HG03442 (cell line): Measurements from ENCODE around the gene GP9.

ENCODE experiments used
- ATAC-seq: cut with Tn5 transposase; IDR thresholded peaks from one replicate; pipeline ENCODE4 v1.9.1; 2021; ENCODE audit warnings: mild to moderate bottlenecking, moderate library complexity; ENCODE audit not compliant: unreplicated experiment

GP9 gene

GRCh38 chr3:129027544-129027880 is 33.1 kb upstream of the GP9 start:
- ATAC-seq = no peak

- ATAC-seq = no peak
Observed at GRCh38 chr3:129028866-129029265, 31.7 kb upstream of the GP9 start.

GRCh38 chr3:129030611-129031010 is 30.0 kb upstream of the GP9 start:
- ATAC-seq = no peak

- no peak for ATAC-seq
Observed at GRCh38 chr3:129031476-129032215, 28.9 kb upstream of the GP9 start.

- no peak for ATAC-seq
Observed at GRCh38 chr3:129032716-129033115, 27.9 kb upstream of the GP9 start.

GRCh38 chr3:129033151-129033550 is 27.4 kb upstream of the GP9 start:
- ATAC-seq = no peak

GRCh38 chr3:129033633-129034321 is 26.8 kb upstream of the GP9 start:
- no peak for ATAC-seq

GRCh38 chr3:129034642-129035041 is 25.9 kb upstream of the GP9 start:
- no peak for ATAC-seq

GRCh38 chr3:129035360-129036221 is 25.0 kb upstream of the GP9 start:
- ATAC-seq = no peak

- ATAC-seq = no peak
Observed at GRCh38 chr3:129036222-129037092, 24.1 kb upstream of the GP9 start.

- ATAC-seq = no peak
Observed at GRCh38 chr3:129037093-129037419, 23.5 kb upstream of the GP9 start.

- ATAC-seq = no peak
Observed at GRCh38 chr3:129038121-129038855, 22.3 kb upstream of the GP9 start.

GRCh38 chr3:129039271-129040038 is 21.1 kb upstream of the GP9 start:
- no peak for ATAC-seq

GRCh38 chr3:129040039-129040336 is 20.6 kb upstream of the GP9 start:
- ATAC-seq = no peak

GRCh38 chr3:129040579-129041300 is 19.8 kb upstream of the GP9 start:
- ATAC-seq = no peak

- ATAC-seq = no peak
Observed at GRCh38 chr3:129045675-129046036, 14.9 kb upstream of the GP9 start.

GRCh38 chr3:129046037-129046731 is 14.4 kb upstream of the GP9 start:
- ATAC-seq = no peak

- no peak for ATAC-seq
Observed at GRCh38 chr3:129046732-129047552, 13.6 kb upstream of the GP9 start.
